Superior temporal gyrus (tissue), 1 donor: ENCODE measurements around the gene RALY.
A peak's percentile ranks its signal among the peaks of the same experiment; 100 is the strongest.

Experiments used
- DNase-seq: peaks from one replicate; pipeline ENCODE4 v3.0.0-alpha.2; 2016; ENCODE audit errors: extremely low spot score

RALY gene

GRCh38 chr20:33986560-33987216 lies 7.0 kb upstream of the RALY start:
- no peak for DNase-seq

- no peak for DNase-seq
Observed at GRCh38 chr20:33990075-33990474, 3.6 kb upstream of the RALY start.

GRCh38 chr20:33991502-33991901 lies 2.2 kb upstream of the RALY start:
- no peak for DNase-seq

- no peak for DNase-seq
Observed at GRCh38 chr20:33992145-33992922, 1.4 kb upstream of the RALY start.

- DNase-seq: peak; percentile 98
Observed at GRCh38 chr20:33992923-33993575, 662 bp upstream of the RALY start.

- DNase-seq: peak; percentile 65
Observed at GRCh38 chr20:33994222-33994913, 657 bp downstream of the RALY start.

GRCh38 chr20:33995053-33995831 lies 1.5 kb downstream of the RALY start:
- no peak for DNase-seq

- no peak for DNase-seq
Observed at GRCh38 chr20:33999025-33999649, 5.4 kb downstream of the RALY start.

- no peak for DNase-seq
Observed at GRCh38 chr20:34001378-34001777, 7.7 kb downstream of the RALY start.

- DNase-seq: no peak
Observed at GRCh38 chr20:34004227-34004626, 10.5 kb downstream of the RALY start.

GRCh38 chr20:34004790-34005457 lies 11.2 kb downstream of the RALY start:
- DNase-seq: no peak

GRCh38 chr20:34006619-34007018 lies 12.9 kb downstream of the RALY start:
- no peak for DNase-seq

- DNase-seq: no peak
Observed at GRCh38 chr20:34008477-34008876, 14.8 kb downstream of the RALY start.

- DNase-seq: no peak
Observed at GRCh38 chr20:34010405-34010931, 16.8 kb downstream of the RALY start.

- DNase-seq: no peak
Observed at GRCh38 chr20:34011275-34011674, 17.6 kb downstream of the RALY start.

- no peak for DNase-seq
Observed at GRCh38 chr20:34012330-34012729, 18.6 kb downstream of the RALY start.

GRCh38 chr20:34012735-34013134 lies 19.0 kb downstream of the RALY start:
- DNase-seq: no peak

GRCh38 chr20:34013554-34013953 lies 19.8 kb downstream of the RALY start:
- no peak for DNase-seq

GRCh38 chr20:34014878-34015277 lies 21.2 kb downstream of the RALY start:
- no peak for DNase-seq
